Neuronal stem cell (in vitro differentiated cells): ENCODE data around the gene RPUSD1.

Experiments used
- DNase-seq: peaks from one replicate; pipeline ENCODE4 v3.0.0-alpha.2; 2013; ENCODE audit warnings: low spot score
- H2AFZ ChIP-seq: one replicate; pipeline ENCODE4 v1.6.1; 2013; ENCODE audit warnings: mild to moderate bottlenecking, low read length, inconsistent platforms
- H2AK5ac ChIP-seq: 2 replicates; pipeline ENCODE4 v1.6.1; 2013; ENCODE audit warnings: low read depth, mild to moderate bottlenecking, inconsistent platforms, low read length, moderate library complexity, mixed read lengths
- H2BK120ac ChIP-seq: 2 replicates; pipeline ENCODE4 v1.6.1; 2013; ENCODE audit warnings: low read depth, mild to moderate bottlenecking, inconsistent platforms, low read length, moderate library complexity, mixed read lengths
- H2BK12ac ChIP-seq: one replicate; pipeline ENCODE4 v1.6.1; 2013; ENCODE audit warnings: low read length, inconsistent platforms
- H2BK15ac ChIP-seq: 2 replicates; pipeline ENCODE4 v1.6.1; 2013; ENCODE audit warnings: mild to moderate bottlenecking, low read length, inconsistent platforms, mixed read lengths
- H2BK5ac ChIP-seq: one replicate; pipeline ENCODE4 v1.6.1; 2013; ENCODE audit warnings: inconsistent platforms, mild to moderate bottlenecking, low read length, moderate library complexity
- H3K14ac ChIP-seq: one replicate; pipeline ENCODE4 v1.6.1; 2013; ENCODE audit warnings: low read length, inconsistent platforms
- H3K18ac ChIP-seq: 2 replicates; pipeline ENCODE4 v1.6.1; 2013; ENCODE audit warnings: low read length, inconsistent platforms
- H3K23ac ChIP-seq: 2 replicates; pipeline ENCODE4 v1.6.1; 2013; ENCODE audit warnings: low read depth, mild to moderate bottlenecking, mixed read lengths, low read length, inconsistent platforms; ENCODE audit not compliant: poor library complexity
- H3K27ac ChIP-seq: replicated peaks from 3 replicates; pipeline ENCODE4 v1.5.1; 2013; ENCODE audit warnings: low read length, inconsistent platforms
- H3K27me3 ChIP-seq, 3 experiments: 2 replicates each; pipeline ENCODE4 v1.6.1; 2013; ENCODE audit warnings: low read length in 3 of 3, mild to moderate bottlenecking in 2 of 3, inconsistent platforms in 1 of 3, low read depth in 1 of 3, mixed read lengths in 1 of 3, moderate library complexity in 1 of 3; ENCODE audit not compliant: control insufficient read depth in 3 of 3, insufficient read depth in 3 of 3
- H3K36me3 ChIP-seq, 2 donors: replicated peaks in 1 of 2; 2 replicates each; pipeline ENCODE4 v1.6.1; 2013; ENCODE audit warnings: low read length in 2 of 2; ENCODE audit not compliant: control insufficient read depth in 2 of 2, insufficient read depth in 2 of 2
- H3K4ac ChIP-seq: 2 replicates; pipeline ENCODE4 v1.6.1; 2013; ENCODE audit warnings: inconsistent platforms, mild to moderate bottlenecking, low read length, moderate library complexity
- H3K4me1 ChIP-seq, 2 donors: 1 replicate in 1 of 2; 2 replicates in 1 of 2; pipeline ENCODE4 v1.6.1; 2013; ENCODE audit warnings: low read length in 2 of 2, low read depth in 1 of 2; ENCODE audit not compliant: control insufficient read depth in 2 of 2, insufficient read depth in 1 of 2
- H3K4me2 ChIP-seq: one replicate; pipeline ENCODE4 v1.6.1; 2013; ENCODE audit warnings: mild to moderate bottlenecking, low read length, inconsistent platforms; ENCODE audit not compliant: insufficient read depth, poor library complexity, severe bottlenecking
- H3K4me3 ChIP-seq, 2 donors: 2 replicates each; pipeline ENCODE4 v1.5.1; 2013; ENCODE audit warnings: low read length in 2 of 2, mild to moderate bottlenecking in 2 of 2, inconsistent platforms in 1 of 2, moderate library complexity in 1 of 2
- H3K79me1 ChIP-seq: one replicate; pipeline ENCODE4 v1.6.1; 2013; ENCODE audit warnings: low read depth, mild to moderate bottlenecking, inconsistent platforms, low read length, moderate library complexity
- H3K9ac ChIP-seq: one replicate; pipeline ENCODE4 v1.6.1; 2013; ENCODE audit warnings: mild to moderate bottlenecking, low read depth, low read length, inconsistent platforms; ENCODE audit not compliant: poor library complexity
- H3K9me3 ChIP-seq, 2 donors: replicated peaks in 1 of 2; 2 replicates each; pipeline versions ENCODE3 to v1.6.1; 2013; ENCODE audit warnings: low read length in 2 of 2, mild to moderate bottlenecking in 2 of 2, inconsistent platforms in 1 of 2, low read depth in 1 of 2, mixed read lengths in 1 of 2, moderate library complexity in 1 of 2; ENCODE audit not compliant: control insufficient read depth in 2 of 2, insufficient read depth in 1 of 2
- H4K8ac ChIP-seq: one replicate; pipeline ENCODE4 v1.6.1; 2013; ENCODE audit warnings: low read depth, mild to moderate bottlenecking, inconsistent platforms, low read length, moderate library complexity
- H4K91ac ChIP-seq: one replicate; pipeline ENCODE4 v1.6.1; 2013; ENCODE audit warnings: low read length, low read depth, mild to moderate bottlenecking, inconsistent platforms; ENCODE audit not compliant: poor library complexity
- WGBS, 2 donors: extraction: QIAGEN DNeasy Blood & Tissue Kit; methylation state at CpG; one replicate each; pipeline ENCODE4 v1.1.7; 2013; ENCODE audit warnings: missing lambda C conversion rate in 2 of 2, mixed read lengths in 1 of 2; ENCODE audit not compliant: insufficient read length in 2 of 2, insufficient replicate concordance in 1 of 2; ENCODE audit errors: extremely low coverage in 2 of 2; 5-methylcytosine and 5-hydroxymethylcytosine counted together

The RPUSD1 gene

GRCh38 chr16:760065-760464, 28.1 kb downstream of the RPUSD1 start:
- H2BK5ac ChIP-seq = peak overlapping the region; percentile 66
- peak overlapping the region; percentile 63 for H3K14ac ChIP-seq
- WGBS, 2 donors = no CpG with 5 or more reads among the region's 15 CpGs
- peak overlapping the region; percentile 44 for H3K23ac ChIP-seq
- peaks cover 2% of the 10 kb centered on the region for H3K79me1 ChIP-seq
- H3K4me2 ChIP-seq = no peak overlapping the region
- peaks cover 11 to 12% of the 10 kb centered on the region in 2 donors for H3K4me1 ChIP-seq
- H3K18ac ChIP-seq = peak overlapping the region; percentile 94
- peak overlapping the region; percentile 98 for H2BK12ac ChIP-seq
- no peak for DNase-seq
- peak overlapping the region; percentile 50 for H3K9ac ChIP-seq
- H2BK15ac ChIP-seq = peak overlapping the region; percentile 99
- peak overlapping the region; percentile 95 for H3K4ac ChIP-seq
- H3K4me3 ChIP-seq = no peak overlapping the region
- H3K9me3 ChIP-seq = peaks cover 3 to 10% of the 10 kb centered on the region in 2 donors
- H3K27me3 ChIP-seq = peaks cover 0 to 15% (median 0%) of the 10 kb centered on the region in 3 experiments
- no peaks in the 10 kb centered on the region for H3K36me3 ChIP-seq
- no peak overlapping the region for H3K27ac ChIP-seq
- no peak overlapping the region for H4K91ac ChIP-seq
- H2AFZ ChIP-seq = peak overlapping the region; percentile 61
- peak overlapping the region; percentile 91 for H2AK5ac ChIP-seq
- H4K8ac ChIP-seq = no peak overlapping the region
- H2BK120ac ChIP-seq = peak overlapping the region; percentile 89

- no peak overlapping the region for H3K9ac ChIP-seq
Observed at GRCh38 chr16:759110-759910, 28.9 kb downstream of the RPUSD1 start.

GRCh38 chr16:756428-756827, 31.8 kb downstream of the RPUSD1 start:
- H3K27me3 ChIP-seq = peaks cover 0 to 8% (median 0%) of the 10 kb centered on the region in 3 experiments

More at GRCh38 chr16:759110-759910, 28.9 kb downstream of the RPUSD1 start:
- no peak overlapping the region for H3K4me3 ChIP-seq
- no CpG with 5 or more reads among the region's 34 CpGs for WGBS, 2 donors
- no peak for DNase-seq
- no peak overlapping the region for H3K27ac ChIP-seq
- H3K79me1 ChIP-seq = peaks cover 2% of the 10 kb centered on the region
- no peak overlapping the region for H3K14ac ChIP-seq
- peaks cover 3 to 10% of the 10 kb centered on the region in 2 donors for H3K9me3 ChIP-seq
- H3K27me3 ChIP-seq = peaks cover 0 to 15% (median 0%) of the 10 kb centered on the region in 3 experiments
- H3K4me1 ChIP-seq = peaks cover 11 to 12% of the 10 kb centered on the region in 2 donors
- H3K4me2 ChIP-seq = no peak overlapping the region
- H3K18ac ChIP-seq = peak overlapping the region; percentile 94
- H2BK15ac ChIP-seq = peak overlapping the region; percentile 20
- H2AK5ac ChIP-seq = peak overlapping the region; percentile 91
- no peak overlapping the region for H4K8ac ChIP-seq
- no peak overlapping the region for H2AFZ ChIP-seq
- H4K91ac ChIP-seq = no peak overlapping the region
- no peaks in the 10 kb centered on the region for H3K36me3 ChIP-seq
- H2BK5ac ChIP-seq = no peak overlapping the region
- no peak overlapping the region for H2BK12ac ChIP-seq
- peak overlapping the region; percentile 89 for H2BK120ac ChIP-seq
- H3K23ac ChIP-seq = no peak overlapping the region
- H3K4ac ChIP-seq = no peak overlapping the region

GRCh38 chr16:754656-755055, 33.5 kb downstream of the RPUSD1 start:
- H3K4me1 ChIP-seq = peaks cover 20 to 30% of the 10 kb centered on the region in 2 donors
- no peak overlapping the region for H4K8ac ChIP-seq
- peaks cover 3 to 10% of the 10 kb centered on the region in 2 donors for H3K9me3 ChIP-seq
- H3K27me3 ChIP-seq = no peaks in the 10 kb centered on the region
- H3K4me3 ChIP-seq = no peak overlapping the region
- no peak overlapping the region for H2BK120ac ChIP-seq
- no peak overlapping the region for H3K14ac ChIP-seq
- H3K4me2 ChIP-seq = no peak overlapping the region
- H3K27ac ChIP-seq = no peak overlapping the region
- H2AK5ac ChIP-seq = no peak overlapping the region
- no peak overlapping the region for H3K23ac ChIP-seq
- no peak for DNase-seq
- H2BK12ac ChIP-seq = no peak overlapping the region
- no peaks in the 10 kb centered on the region for H3K36me3 ChIP-seq
- no CpG with 5 or more reads among the region's 11 CpGs for WGBS, 2 donors
- H4K91ac ChIP-seq = no peak overlapping the region
- no peak overlapping the region for H3K18ac ChIP-seq
- H2AFZ ChIP-seq = no peak overlapping the region
- no peaks in the 10 kb centered on the region for H3K79me1 ChIP-seq
- no peak overlapping the region for H2BK5ac ChIP-seq
- no peak overlapping the region for H3K9ac ChIP-seq
- H3K4ac ChIP-seq = no peak overlapping the region
- no peak overlapping the region for H2BK15ac ChIP-seq

More at GRCh38 chr16:756428-756827, 31.8 kb downstream of the RPUSD1 start:
- no peak for DNase-seq
- Histone ChIP-seq H3K9ac (no peak overlapping the region), H4K8ac (no peak overlapping the region), H3K4me3 (no peak overlapping the region), H3K79me1 (no peaks in the 10 kb centered on the region), H3K4me2 (no peak overlapping the region), H2BK12ac (no peak overlapping the region), H3K14ac (no peak overlapping the region), H3K4ac (no peak overlapping the region), H2BK15ac (no peak overlapping the region), H2AK5ac (no peak overlapping the region), H3K27ac (no peak overlapping the region), H3K9me3 (peaks cover 3 to 10% of the 10 kb centered on the region in 2 donors), H3K23ac (no peak overlapping the region), H2BK120ac (no peak overlapping the region), H2AFZ (no peak overlapping the region), H3K36me3 (no peaks in the 10 kb centered on the region), H2BK5ac (no peak overlapping the region), H3K4me1 (peaks cover 22 to 27% of the 10 kb centered on the region in 2 donors), H4K91ac (no peak overlapping the region), H3K18ac (no peak overlapping the region)
- no CpG with 5 or more reads among the region's 5 CpGs for WGBS, 2 donors
